Keratinocyte (primary cell): ENCODE measurements around the gene RGS17. TPM values are rescaled to one million over a fixed set of nuclear protein-coding genes. Genes with fewer than 3 reads are reported as not detected.
"Not testable (repeated sequence)": the region's sequence is repeated elsewhere in the genome, so short reads cannot be mapped to it uniquely, and the experiment has no call there.

ENCODE experiments used
- DNase-seq: peaks from one replicate; pipeline ENCODE4 v3.0.0-alpha.2; 2011; ENCODE audit warnings: low read depth, missing footprints, low spot score
- FAIRE-seq: peaks from 2 replicates; lab custom pipeline; 2011; peaks lifted over from hg19 to GRCh38; lab: Jason Lieb, UNC
- H2AFZ ChIP-seq: 2 replicates; pipeline ENCODE4 v1.6.0; 2012; ENCODE audit warnings: low read length, control low read depth, inconsistent platforms; ENCODE audit not compliant: control insufficient read depth
- H3K27ac ChIP-seq: 2 replicates; pipeline ENCODE4 v1.5.1; 2011; ENCODE audit warnings: low read length; ENCODE audit not compliant: control insufficient read depth, insufficient read depth
- H3K27me3 ChIP-seq: 3 replicates; pipeline ENCODE4 v1.6.0; 2011; ENCODE audit warnings: low read length; ENCODE audit not compliant: control insufficient read depth, insufficient read depth; ENCODE audit errors: extremely low read depth
- H3K36me3 ChIP-seq, 2 experiments: 2 replicates in 1 of 2; 3 replicates in 1 of 2; pipeline ENCODE4 v1.5.1; 2011; ENCODE audit warnings: low read length in 2 of 2, mild to moderate bottlenecking in 1 of 2; ENCODE audit not compliant: control insufficient read depth in 2 of 2, insufficient read depth in 2 of 2; ENCODE audit errors: extremely low read depth in 1 of 2
- H3K4me1 ChIP-seq: 3 replicates; pipeline ENCODE4 v1.5.1; 2011; ENCODE audit warnings: low read length; ENCODE audit not compliant: control insufficient read depth, insufficient read depth; ENCODE audit errors: extremely low read depth
- H3K4me2 ChIP-seq: 3 replicates; pipeline ENCODE4 v1.6.0; 2011; ENCODE audit warnings: low read depth, low read length; ENCODE audit not compliant: control insufficient read depth, insufficient read depth; ENCODE audit errors: extremely low read depth
- H3K4me3 ChIP-seq, 3 experiments: fragments of 200-600 bp in 1 of 3; sonication (generic) in 1 of 3; 2 replicates in 2 of 3; 3 replicates in 1 of 3; pipeline ENCODE4 v1.5.1; 2011 to 2016; ENCODE audit warnings: low read length in 3 of 3, mild to moderate bottlenecking in 3 of 3, control low read depth in 2 of 3, inconsistent platforms in 1 of 3, low read depth in 1 of 3, mixed read lengths in 1 of 3, mixed run types in 1 of 3, moderate library complexity in 1 of 3; ENCODE audit not compliant: control insufficient read depth in 2 of 3, insufficient read depth in 2 of 3; ENCODE audit errors: extremely low read depth in 1 of 3
- H3K79me2 ChIP-seq: 2 replicates; pipeline ENCODE4 v1.6.0; 2012; ENCODE audit warnings: low read length; ENCODE audit not compliant: control insufficient read depth, insufficient read depth
- H3K9ac ChIP-seq: 3 replicates; pipeline ENCODE4 v1.6.0; 2011; ENCODE audit warnings: low read length; ENCODE audit not compliant: control insufficient read depth, insufficient read depth; ENCODE audit errors: extremely low read depth
- H3K9me1 ChIP-seq: 3 replicates; pipeline ENCODE4 v1.6.0; 2011; ENCODE audit warnings: low read length; ENCODE audit not compliant: control insufficient read depth, insufficient read depth; ENCODE audit errors: extremely low read depth
- H3K9me3 ChIP-seq: 2 replicates; pipeline ENCODE4 v1.5.1; 2012; ENCODE audit warnings: low read depth, low read length; ENCODE audit not compliant: control insufficient read depth
- H4K20me1 ChIP-seq: 3 replicates; pipeline ENCODE4 v1.6.0; 2011; ENCODE audit warnings: low read length; ENCODE audit not compliant: control insufficient read depth, insufficient read depth; ENCODE audit errors: extremely low read depth
- EZH2 ChIP-seq: IDR thresholded peaks from one replicate; pipeline ENCODE4 v1.6.1; 2012; ENCODE audit warnings: inconsistent platforms, mild to moderate bottlenecking, low read length, moderate library complexity
- dilution Hi-C: fragments of 300-500 bp; cut with MboI; formaldehyde crosslinking; loops from one replicate; pipeline ENCODE4 v1.7.0; 2020; ENCODE audit warnings: low sequenced_read_pairs; ENCODE audit not compliant: extremely low pct_ligation_motif_present
- polyA plus RNA-seq, 5 experiments: library from polyadenylated mRNA; depleted of rRNA in 3 of 5; stranded (reverse) in 3 of 5; stranded (forward) in 1 of 5; unstranded in 1 of 5; fragments of >200 nt; gene quantifications; 1 replicate in 1 of 5; 2 replicates in 3 of 5; 3 replicates in 1 of 5; pipeline versions ENCODE4 v1.2.1 to v1.2.3, GENCODE V29; 2011 to 2012; ENCODE audit warnings: missing spikeins in 2 of 5, low read depth in 1 of 5, low replicate concordance in 1 of 5
- TF ChIP-seq, protein P1 (sequence below), 3 experiments: IDR thresholded peaks in 1 of 3; conservative IDR thresholded peaks in 1 of 3; optimal IDR thresholded peaks in 1 of 3; 2 replicates in 2 of 3; 3 replicates in 1 of 3; pipeline versions ENCODE3 to v1.5.1; 2011; ENCODE audit warnings: low read length in 3 of 3, mild to moderate bottlenecking in 3 of 3, moderate library complexity in 2 of 3, control low read depth in 1 of 3, inconsistent platforms in 1 of 3; ENCODE audit not compliant: insufficient read depth in 2 of 3; ENCODE audit errors: extremely low read depth in 1 of 3

Gene RGS17
- polyA plus RNA-seq, 1 donor (not counting 4 experiments of a cell fraction or from before 2014, with no cell fraction given) = 0.22 TPM

DNA sequence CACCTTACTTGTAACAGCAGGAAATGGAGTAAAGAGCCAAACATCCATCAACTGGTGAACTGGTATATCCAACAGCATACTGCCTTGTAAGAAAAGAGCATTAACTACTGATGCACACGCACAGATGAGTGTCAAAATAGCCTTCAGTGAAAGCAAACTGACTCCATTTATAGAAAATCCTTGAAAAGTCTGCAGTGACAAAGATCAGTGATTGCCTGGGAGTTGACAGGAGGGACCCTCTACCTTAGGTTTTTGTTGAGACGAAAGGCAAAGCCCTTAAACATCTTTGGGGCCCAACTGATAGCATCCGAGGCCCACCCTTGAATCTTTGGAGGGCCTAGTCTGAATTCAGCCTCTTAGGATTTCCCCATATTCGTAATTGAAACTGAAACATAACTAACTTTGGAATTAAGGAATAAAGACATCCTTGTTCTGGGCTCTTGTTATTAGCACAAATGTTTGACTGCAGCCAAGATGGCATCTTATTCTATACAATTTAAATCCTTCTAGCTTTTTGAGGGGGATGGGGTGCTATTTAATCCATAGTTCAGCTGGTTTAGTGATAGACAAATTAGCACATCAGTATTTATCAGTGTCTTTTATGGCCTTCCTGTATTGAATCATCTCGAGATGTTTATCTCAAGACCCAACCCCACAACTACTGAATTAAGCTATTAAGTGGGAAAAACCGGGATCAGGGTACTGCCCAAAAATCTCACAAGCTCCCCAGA lies 161.2 kb downstream of the RGS17 start:
- TF ChIP-seq, protein P1, sequence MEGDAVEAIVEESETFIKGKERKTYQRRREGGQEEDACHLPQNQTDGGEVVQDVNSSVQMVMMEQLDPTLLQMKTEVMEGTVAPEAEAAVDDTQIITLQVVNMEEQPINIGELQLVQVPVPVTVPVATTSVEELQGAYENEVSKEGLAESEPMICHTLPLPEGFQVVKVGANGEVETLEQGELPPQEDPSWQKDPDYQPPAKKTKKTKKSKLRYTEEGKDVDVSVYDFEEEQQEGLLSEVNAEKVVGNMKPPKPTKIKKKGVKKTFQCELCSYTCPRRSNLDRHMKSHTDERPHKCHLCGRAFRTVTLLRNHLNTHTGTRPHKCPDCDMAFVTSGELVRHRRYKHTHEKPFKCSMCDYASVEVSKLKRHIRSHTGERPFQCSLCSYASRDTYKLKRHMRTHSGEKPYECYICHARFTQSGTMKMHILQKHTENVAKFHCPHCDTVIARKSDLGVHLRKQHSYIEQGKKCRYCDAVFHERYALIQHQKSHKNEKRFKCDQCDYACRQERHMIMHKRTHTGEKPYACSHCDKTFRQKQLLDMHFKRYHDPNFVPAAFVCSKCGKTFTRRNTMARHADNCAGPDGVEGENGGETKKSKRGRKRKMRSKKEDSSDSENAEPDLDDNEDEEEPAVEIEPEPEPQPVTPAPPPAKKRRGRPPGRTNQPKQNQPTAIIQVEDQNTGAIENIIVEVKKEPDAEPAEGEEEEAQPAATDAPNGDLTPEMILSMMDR (optimal IDR thresholded peaks at IDR 0.05 in 1 of 3, IDR thresholded peaks at IDR 0.05 in 1 of 3, conservative IDR thresholded peaks at IDR 0.05 in 1 of 3; ENCODE audit: extremely low read depth in 1 of 3, insufficient read depth in 2 of 3, low read length in 3 of 3) = no peak
- TF ChIP-seq EZH2 = no peak
- H3K4me1 ChIP-seq = no peaks in the 10 kb centered on the region
- no peaks in the 10 kb centered on the region for H3K9me1 ChIP-seq
- peaks cover 0 to 13% of the 10 kb centered on the region in 2 experiments for H3K36me3 ChIP-seq
- H3K79me2 ChIP-seq = peaks cover 17% of the 10 kb centered on the region
- FAIRE-seq (no peak), DNase-seq (no peak)
- dilution Hi-C loops = no loop called here
- no peak overlapping the region for H3K4me3 ChIP-seq
- no peaks in the 10 kb centered on the region for H3K27me3 ChIP-seq
- H2AFZ ChIP-seq = no peak overlapping the region
- H3K9ac ChIP-seq = no peak overlapping the region
- H3K4me2 ChIP-seq = no peak overlapping the region
- no peaks in the 10 kb centered on the region for H3K9me3 ChIP-seq
- no peaks in the 10 kb centered on the region for H4K20me1 ChIP-seq
- no peak overlapping the region for H3K27ac ChIP-seq

DNA sequence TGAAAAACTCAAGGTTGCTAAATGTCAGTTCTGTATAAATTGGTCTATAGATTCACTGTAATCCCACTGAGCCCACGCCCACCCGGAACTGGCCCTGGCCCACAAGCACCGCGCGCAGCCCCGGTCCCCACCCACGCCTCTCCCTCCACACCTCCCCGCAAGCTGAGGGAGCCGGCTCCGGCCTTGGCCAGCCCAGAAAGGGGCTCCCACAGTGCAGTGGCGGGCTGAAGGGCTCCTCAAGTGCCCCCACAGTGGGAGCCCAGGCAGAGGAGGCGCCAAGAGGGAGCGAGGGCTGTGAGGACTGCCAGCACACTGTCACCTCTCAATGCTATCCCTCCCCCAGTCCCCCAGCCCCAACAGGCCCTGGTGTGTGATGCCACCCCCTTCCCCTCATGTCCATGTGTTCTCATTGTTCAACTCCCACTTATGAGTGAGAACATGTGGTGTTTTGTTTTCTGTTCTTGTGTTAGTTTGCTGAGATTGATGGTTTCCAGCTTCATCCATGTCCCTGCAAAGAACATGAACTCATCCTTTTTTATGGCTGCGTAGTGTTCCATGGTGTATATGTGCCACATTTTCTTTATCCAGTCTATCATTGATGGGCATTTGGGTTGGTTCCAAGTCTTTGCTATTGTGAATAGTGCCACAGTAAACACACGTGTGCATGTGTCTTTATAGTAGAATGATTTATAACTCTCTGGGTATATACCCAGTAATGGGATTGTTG lies 164.8 kb downstream of the RGS17 start:
- H3K4me3 ChIP-seq, H3K9me3 ChIP-seq, H3K27ac ChIP-seq, dilution Hi-C loops, H3K36me3 ChIP-seq, H3K27me3 ChIP-seq, DNase-seq, H2AFZ ChIP-seq, H3K9me1 ChIP-seq, H3K79me2 ChIP-seq, FAIRE-seq, H4K20me1 ChIP-seq, H3K4me1 ChIP-seq, H3K4me2 ChIP-seq, H3K9ac ChIP-seq: not testable (repeated sequence)
